GM18868 (cell line): ENCODE data around the gene GRID1.
"Not testable (repeated sequence)": the region's sequence is repeated elsewhere in the genome, so short reads cannot be mapped to it uniquely, and the experiment has no call there.

ENCODE experiments used
- ATAC-seq: cut with Tn5 transposase; IDR thresholded peaks from one replicate; pipeline ENCODE4 v1.9.1; 2021; ENCODE audit warnings: mild to moderate bottlenecking, moderate library complexity; ENCODE audit not compliant: unreplicated experiment

The GRID1 gene

GRCh38 chr10:86255405-86256251, 111.0 kb downstream of the GRID1 start:
- no peak for ATAC-seq

- no peak for ATAC-seq
Observed at GRCh38 chr10:86254526-86255174, 111.9 kb downstream of the GRID1 start.

- no peak for ATAC-seq
Observed at GRCh38 chr10:86254081-86254480, 112.5 kb downstream of the GRID1 start.

GRCh38 chr10:86253091-86254072, 113.2 kb downstream of the GRID1 start:
- ATAC-seq, result no peak

- no peak for ATAC-seq
Observed at GRCh38 chr10:86252556-86252955, 114.0 kb downstream of the GRID1 start.

GRCh38 chr10:86252079-86252478, 114.5 kb downstream of the GRID1 start:
- no peak for ATAC-seq

GRCh38 chr10:86251426-86251825, 115.2 kb downstream of the GRID1 start:
- no peak for ATAC-seq

- ATAC-seq, result no peak
Observed at GRCh38 chr10:86250399-86250798, 116.2 kb downstream of the GRID1 start.

- no peak for ATAC-seq
Observed at GRCh38 chr10:86249794-86250193, 116.8 kb downstream of the GRID1 start.

- no peak for ATAC-seq
Observed at GRCh38 chr10:86248062-86248461, 118.5 kb downstream of the GRID1 start.

GRCh38 chr10:86247588-86247987, 119.0 kb downstream of the GRID1 start:
- ATAC-seq, result no peak

- no peak for ATAC-seq
Observed at GRCh38 chr10:86247073-86247472, 119.5 kb downstream of the GRID1 start.

- no peak for ATAC-seq
Observed at GRCh38 chr10:86246279-86246940, 120.2 kb downstream of the GRID1 start.

GRCh38 chr10:86245015-86245394, 121.6 kb downstream of the GRID1 start:
- ATAC-seq, result no peak

- no peak for ATAC-seq
Observed at GRCh38 chr10:86244297-86245014, 122.1 kb downstream of the GRID1 start.

- ATAC-seq, result no peak
Observed at GRCh38 chr10:86243651-86244155, 122.9 kb downstream of the GRID1 start.

- ATAC-seq, result no peak
Observed at GRCh38 chr10:86242761-86243160, 123.8 kb downstream of the GRID1 start.

GRCh38 chr10:86238089-86238488, 128.5 kb downstream of the GRID1 start:
- ATAC-seq, result not testable (repeated sequence)

GRCh38 chr10:86234541-86235270, 131.9 kb downstream of the GRID1 start:
- ATAC-seq, result no peak
